ENCODE measurements around the gene APLP2.

DNA sequence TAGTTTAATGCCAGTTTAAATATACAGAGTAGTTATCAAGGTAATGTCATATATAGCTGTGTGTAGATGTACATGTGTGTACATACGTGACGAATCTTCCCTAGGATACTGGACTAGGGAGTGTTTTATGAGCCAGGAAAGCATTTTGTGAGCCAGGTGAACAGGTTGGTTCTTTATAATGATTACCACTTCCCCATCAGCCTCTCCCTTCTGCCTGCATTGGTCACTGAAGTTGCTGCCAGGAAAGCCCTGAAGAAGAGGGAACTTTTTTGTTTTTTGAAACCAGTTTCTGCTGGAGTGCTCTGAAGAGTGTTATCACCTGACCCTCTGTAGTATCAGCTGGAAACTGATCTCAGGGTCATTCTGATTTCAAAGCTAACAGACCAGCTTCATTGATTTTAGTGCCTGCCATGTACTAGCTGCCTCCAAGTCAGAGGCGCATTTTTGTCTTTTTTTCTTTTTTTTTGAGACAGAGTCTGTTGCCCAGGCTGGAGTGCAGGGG is 75.7 kb downstream of the APLP2 start:
- TF ChIP-seq MAX (IDR thresholded peaks at IDR 0.05; ENCODE audit: low read depth, low read length) (no peak), CTCF (IDR thresholded peaks at IDR 0.05; ENCODE audit: low read depth, low read length) (no peak), POLR2A (IDR thresholded peaks at IDR 0.05; ENCODE audit: extremely low read depth, insufficient read length) (no peak)
